ENCODE results near the gene HDAC7. TPM values are rescaled to one million over a fixed set of nuclear protein-coding genes. Genes with fewer than 3 reads are reported as not detected.
A peak's percentile ranks its signal among the peaks of the same experiment; 100 is the strongest.

Gene HDAC7
- polyA plus RNA-seq, 1 donor, result 32.9 TPM

DNA sequence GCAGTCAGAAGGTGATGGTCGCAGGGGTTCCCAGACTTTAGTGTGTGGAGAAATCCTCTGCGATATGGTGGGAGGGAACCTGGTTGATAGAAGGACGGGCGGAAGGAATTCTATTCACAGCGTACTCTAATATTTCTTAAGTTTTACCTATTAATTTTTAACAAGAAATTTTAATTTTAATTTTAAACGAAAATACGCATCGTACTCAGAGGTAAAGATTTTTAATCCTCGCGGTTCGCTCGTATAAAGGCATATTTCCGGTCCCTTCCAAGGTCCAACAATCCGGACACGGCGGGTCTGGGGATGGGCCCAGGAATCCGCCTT lies 47.0 kb downstream of the HDAC7 start:
- WGBS (ENCODE audit: insufficient coverage, low lambda C conversion rate), result 25% methylated on average over 5 of the region's 17 CpGs
- DNase-seq, result no peak
- Histone ChIP-seq H3K4me1 (ENCODE audit: control insufficient read depth, insufficient read depth, low read length) (peaks cover 10% of the 10 kb centered on the region), H3K36me3 (ENCODE audit: control insufficient read depth, insufficient read depth, low read length) (peaks cover 2% of the 10 kb centered on the region), H3K27ac (ENCODE audit: low read length) (no peak overlapping the region), H3K4me3 (ENCODE audit: low read length) (peak overlapping the region; percentile 64), H3K27me3 (ENCODE audit: control insufficient read depth, insufficient read depth, low read length) (peaks cover 2% of the 10 kb centered on the region), H3K9me3 (ENCODE audit: control insufficient read depth, low read depth, low read length) (no peaks in the 10 kb centered on the region)

DNA sequence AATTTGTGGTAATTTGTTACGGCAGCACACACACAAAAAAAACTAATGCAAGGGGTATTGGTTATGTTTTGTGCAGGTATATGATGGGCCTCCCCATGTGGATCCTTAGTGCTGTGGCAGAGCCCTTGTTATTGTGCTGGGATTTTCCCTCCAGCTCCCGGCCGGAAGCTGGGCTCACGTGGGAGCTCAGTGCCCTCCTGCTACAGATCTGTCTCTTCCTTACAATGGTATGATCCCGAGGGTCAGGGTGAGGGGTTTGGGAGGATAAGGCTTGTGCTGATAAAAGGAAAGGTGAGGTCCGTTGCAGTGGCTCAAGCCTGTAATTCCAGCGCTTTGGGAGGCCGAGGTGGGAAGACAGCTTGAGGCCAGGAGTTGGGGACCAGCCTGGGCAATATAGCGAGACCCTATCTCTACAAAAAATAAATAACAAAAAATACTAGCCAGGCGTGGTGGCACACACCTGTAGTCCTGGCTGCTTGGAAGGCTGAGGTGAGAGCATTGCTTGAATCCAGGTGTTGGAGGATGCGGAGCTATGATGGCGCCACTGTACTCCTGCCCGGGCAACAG lies 47.5 kb downstream of the HDAC7 start:
- peaks cover 10% of the 10 kb centered on the region for H3K4me1 ChIP-seq (ENCODE audit: control insufficient read depth, insufficient read depth, low read length)
- WGBS (ENCODE audit: insufficient coverage, low lambda C conversion rate), result no CpG with 5 or more reads among the region's 13 CpGs
- DNase-seq, result no peak
- H3K27me3 ChIP-seq (ENCODE audit: control insufficient read depth, insufficient read depth, low read length), result peaks cover 2% of the 10 kb centered on the region
- H3K27ac ChIP-seq (ENCODE audit: low read length), result no peak overlapping the region
- H3K9me3 ChIP-seq (ENCODE audit: control insufficient read depth, low read depth, low read length), result no peaks in the 10 kb centered on the region
- peaks cover 2% of the 10 kb centered on the region for H3K36me3 ChIP-seq (ENCODE audit: control insufficient read depth, insufficient read depth, low read length)
- peak overlapping the region; percentile 64 for H3K4me3 ChIP-seq (ENCODE audit: low read length)

GRCh38 chr12:47771304-47771703 lies 48.4 kb downstream of the HDAC7 start:
- Histone ChIP-seq H3K27me3 (ENCODE audit: control insufficient read depth, insufficient read depth, low read length) (peaks cover 2% of the 10 kb centered on the region), H3K4me1 (ENCODE audit: control insufficient read depth, insufficient read depth, low read length) (peaks cover 10% of the 10 kb centered on the region), H3K9me3 (ENCODE audit: control insufficient read depth, low read depth, low read length) (no peaks in the 10 kb centered on the region), H3K36me3 (ENCODE audit: control insufficient read depth, insufficient read depth, low read length) (peaks cover 2% of the 10 kb centered on the region), H3K4me3 (ENCODE audit: low read length) (no peak overlapping the region), H3K27ac (ENCODE audit: low read length) (no peak overlapping the region)
- WGBS (ENCODE audit: insufficient coverage, low lambda C conversion rate), result no CpG with 5 or more reads among the region's 6 CpGs
- DNase-seq, result no peak

GRCh38 chr12:47770086-47770726 lies 49.5 kb downstream of the HDAC7 start:
- H3K4me3 ChIP-seq (ENCODE audit: low read length), result no peak overlapping the region
- no peak for DNase-seq
- no peaks in the 10 kb centered on the region for H3K36me3 ChIP-seq (ENCODE audit: control insufficient read depth, insufficient read depth, low read length)
- WGBS (ENCODE audit: insufficient coverage, low lambda C conversion rate), result no CpG with 5 or more reads among the region's 3 CpGs
- H3K4me1 ChIP-seq (ENCODE audit: control insufficient read depth, insufficient read depth, low read length), result peaks cover 10% of the 10 kb centered on the region
- no peaks in the 10 kb centered on the region for H3K9me3 ChIP-seq (ENCODE audit: control insufficient read depth, low read depth, low read length)
- peaks cover 2% of the 10 kb centered on the region for H3K27me3 ChIP-seq (ENCODE audit: control insufficient read depth, insufficient read depth, low read length)
- H3K27ac ChIP-seq (ENCODE audit: low read length), result no peak overlapping the region

DNA sequence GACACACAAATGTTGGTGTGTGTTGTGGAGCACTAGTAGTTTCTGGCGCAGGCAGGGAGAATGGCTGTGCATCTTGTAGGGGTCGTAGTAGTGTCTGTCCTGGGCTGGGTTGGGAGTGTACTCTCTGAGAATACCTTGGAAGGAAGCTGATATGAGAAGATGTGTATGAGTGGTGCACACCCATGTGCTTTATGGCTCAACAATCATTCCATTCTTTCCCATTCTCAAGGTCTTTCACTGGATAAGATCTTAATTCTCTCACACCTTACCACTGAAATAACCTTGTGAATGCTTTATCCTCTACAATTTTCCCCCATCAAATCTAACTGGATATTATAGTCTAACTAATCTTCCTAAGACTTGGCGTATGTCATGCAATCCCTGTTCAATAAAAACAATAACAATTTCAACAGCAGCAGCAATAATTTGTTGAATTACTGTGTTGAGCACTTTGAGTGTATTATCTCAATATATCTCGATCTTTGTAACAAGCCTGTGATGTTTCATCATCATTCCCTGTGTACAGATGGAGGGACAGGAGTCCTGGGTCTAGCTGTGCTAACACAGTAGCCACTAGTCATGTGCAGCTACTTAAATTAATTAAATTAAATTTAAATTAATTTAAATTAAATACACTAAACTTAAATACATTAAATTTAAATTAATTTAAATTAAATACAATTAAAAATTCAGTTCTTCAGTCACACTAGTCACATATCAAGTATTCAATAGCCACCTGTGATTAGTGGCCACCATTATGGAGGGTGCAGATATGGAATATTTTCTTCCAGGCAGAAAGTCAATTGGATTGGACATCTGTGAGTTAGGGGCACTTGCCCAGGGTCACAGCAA lies 50.2 kb downstream of the HDAC7 start:
- Histone ChIP-seq H3K27me3 (ENCODE audit: control insufficient read depth, insufficient read depth, low read length) (peaks cover 2% of the 10 kb centered on the region), H3K27ac (ENCODE audit: low read length) (no peak overlapping the region), H3K4me1 (ENCODE audit: control insufficient read depth, insufficient read depth, low read length) (peaks cover 10% of the 10 kb centered on the region), H3K4me3 (ENCODE audit: low read length) (no peak overlapping the region), H3K36me3 (ENCODE audit: control insufficient read depth, insufficient read depth, low read length) (no peaks in the 10 kb centered on the region), H3K9me3 (ENCODE audit: control insufficient read depth, low read depth, low read length) (no peaks in the 10 kb centered on the region)
- DNase-seq, result peak in 1 of 2 donors; percentile 37
- no CpG with 5 or more reads among the region's 4 CpGs for WGBS (ENCODE audit: insufficient coverage, low lambda C conversion rate)

GRCh38 chr12:47768323-47768811 lies 51.3 kb downstream of the HDAC7 start:
- H3K36me3 ChIP-seq (ENCODE audit: control insufficient read depth, insufficient read depth, low read length), result no peaks in the 10 kb centered on the region
- DNase-seq, result no peak

DNA sequence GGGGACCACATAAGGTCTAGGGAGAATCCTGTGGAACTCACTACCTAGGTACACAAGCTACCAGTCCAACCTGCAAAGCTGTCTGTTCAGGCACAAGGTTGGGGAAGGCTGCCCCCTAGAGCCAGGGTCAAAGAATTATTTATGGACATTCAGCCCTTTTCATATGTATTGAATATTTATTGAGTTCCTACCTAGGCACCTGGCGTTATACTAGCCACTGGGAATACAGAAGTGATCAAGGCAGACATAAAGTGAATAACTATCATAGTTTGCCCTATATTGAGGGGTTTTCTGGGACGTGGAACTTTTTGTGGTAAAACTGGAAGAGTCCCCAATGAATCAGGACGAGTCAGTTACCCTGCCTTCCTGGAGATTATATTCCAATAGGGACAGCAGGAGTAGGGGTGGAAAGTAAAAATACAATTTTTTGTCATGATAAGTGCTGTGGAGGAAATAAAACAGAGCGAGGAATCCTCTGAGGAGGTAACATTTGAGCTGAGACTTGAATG lies 52.4 kb downstream of the HDAC7 start:
- Histone ChIP-seq H3K27ac (ENCODE audit: low read length) (no peak overlapping the region), H3K4me1 (ENCODE audit: control insufficient read depth, insufficient read depth, low read length) (peaks cover 5% of the 10 kb centered on the region), H3K27me3 (ENCODE audit: control insufficient read depth, insufficient read depth, low read length) (peaks cover 2% of the 10 kb centered on the region), H3K4me3 (ENCODE audit: low read length) (no peak overlapping the region), H3K36me3 (ENCODE audit: control insufficient read depth, insufficient read depth, low read length) (no peaks in the 10 kb centered on the region), H3K9me3 (ENCODE audit: control insufficient read depth, low read depth, low read length) (no peaks in the 10 kb centered on the region)
- DNase-seq, result peak in 1 of 2 donors; percentile 33
- 63% methylated on average over 1 of the region's 4 CpGs for WGBS (ENCODE audit: insufficient coverage, low lambda C conversion rate)

More at GRCh38 chr12:47768323-47768811, 51.3 kb downstream of the HDAC7 start:
- peaks cover 5% of the 10 kb centered on the region for H3K4me1 ChIP-seq (ENCODE audit: control insufficient read depth, insufficient read depth, low read length)
- no peak overlapping the region for H3K27ac ChIP-seq (ENCODE audit: low read length)
- peaks cover 2% of the 10 kb centered on the region for H3K27me3 ChIP-seq (ENCODE audit: control insufficient read depth, insufficient read depth, low read length)
- no peak overlapping the region for H3K4me3 ChIP-seq (ENCODE audit: low read length)
- WGBS (ENCODE audit: insufficient coverage, low lambda C conversion rate), result no CpG with 5 or more reads among the region's 2 CpGs
- H3K9me3 ChIP-seq (ENCODE audit: control insufficient read depth, low read depth, low read length), result no peaks in the 10 kb centered on the region

- Histone ChIP-seq H3K27ac (ENCODE audit: low read length) (no peak overlapping the region), H3K4me3 (ENCODE audit: low read length) (no peak overlapping the region), H3K36me3 (ENCODE audit: control insufficient read depth, insufficient read depth, low read length) (no peaks in the 10 kb centered on the region), H3K27me3 (ENCODE audit: control insufficient read depth, insufficient read depth, low read length) (no peaks in the 10 kb centered on the region), H3K4me1 (ENCODE audit: control insufficient read depth, insufficient read depth, low read length) (peaks cover 5% of the 10 kb centered on the region), H3K9me3 (ENCODE audit: control insufficient read depth, low read depth, low read length) (no peaks in the 10 kb centered on the region)
- no peak for DNase-seq
- no CpG with 5 or more reads among the region's 5 CpGs for WGBS (ENCODE audit: insufficient coverage, low lambda C conversion rate)
Observed at GRCh38 chr12:47766502-47767215, 53.0 kb downstream of the HDAC7 start.

GRCh38 chr12:47763481-47764346 lies 56.0 kb downstream of the HDAC7 start:
- DNase-seq, result no peak
- H3K9me3 ChIP-seq (ENCODE audit: control insufficient read depth, low read depth, low read length), result no peaks in the 10 kb centered on the region
- H3K4me3 ChIP-seq (ENCODE audit: low read length), result no peak overlapping the region
- H3K4me1 ChIP-seq (ENCODE audit: control insufficient read depth, insufficient read depth, low read length), result peaks cover 7% of the 10 kb centered on the region
- no peak overlapping the region for H3K27ac ChIP-seq (ENCODE audit: low read length)
- H3K36me3 ChIP-seq (ENCODE audit: control insufficient read depth, insufficient read depth, low read length), result no peaks in the 10 kb centered on the region
- no CpG with 5 or more reads among the region's 8 CpGs for WGBS (ENCODE audit: insufficient coverage, low lambda C conversion rate)
- H3K27me3 ChIP-seq (ENCODE audit: control insufficient read depth, insufficient read depth, low read length), result no peaks in the 10 kb centered on the region
